ENCODE measurements around the gene TTBK2. TPM values are rescaled to one million over a fixed set of nuclear protein-coding genes. Genes with fewer than 3 reads are reported as not detected.
"Not testable (repeated sequence)": the region's sequence is repeated elsewhere in the genome, so short reads cannot be mapped to it uniquely, and the experiment has no call there.

Gene TTBK2
- 10 to 100 TPM in 3 of 4 donors, 1 to 10 TPM in 1; 8.3 to 28.8 (median 11.8) TPM for total RNA-seq

- DNase-seq (ENCODE audit: low spot score) (peak; percentile 85), ATAC-seq (ENCODE audit: low FRiP score) (peak; percentile 99)
- no peak for TF ChIP-seq CTCF (IDR thresholded peaks at IDR 0.05)
Measured at GRCh38 chr15:42920519-42921341, at the start of gene TTBK2. Gene TTBK2, minus strand, starts transcription at chr15:42920778. Its CDS starts 42,161 bp downstream, at chr15:42878617.

- ATAC-seq (ENCODE audit: low FRiP score) (no peak), DNase-seq (ENCODE audit: low spot score) (no peak)
- no peak for TF ChIP-seq CTCF (IDR thresholded peaks at IDR 0.05)
Measured at GRCh38 chr15:42964476-42964875, 43.9 kb upstream of the TTBK2 start.

GRCh38 chr15:42955518-42955917 is 34.9 kb upstream of the TTBK2 start:
- no peak for TF ChIP-seq CTCF (IDR thresholded peaks at IDR 0.05)
- ATAC-seq (ENCODE audit: low FRiP score): no peak
- DNase-seq (ENCODE audit: low spot score): no peak

GRCh38 chr15:42954291-42954690 is 33.7 kb upstream of the TTBK2 start:
- no peak for TF ChIP-seq CTCF (IDR thresholded peaks at IDR 0.05)
- ATAC-seq (ENCODE audit: low FRiP score): no peak

GRCh38 chr15:42948898-42949297 is 28.3 kb upstream of the TTBK2 start:
- not testable (repeated sequence) for ATAC-seq (ENCODE audit: low FRiP score); DNase-seq (ENCODE audit: low spot score)

More at GRCh38 chr15:42954291-42954690, 33.7 kb upstream of the TTBK2 start:
- no peak for DNase-seq (ENCODE audit: low spot score)

GRCh38 chr15:42940527-42940926 is 19.9 kb upstream of the TTBK2 start:
- no peak for TF ChIP-seq CTCF (IDR thresholded peaks at IDR 0.05)
- no peak for ATAC-seq (ENCODE audit: low FRiP score)

GRCh38 chr15:42939841-42940240 is 19.3 kb upstream of the TTBK2 start:
- DNase-seq (ENCODE audit: low spot score): no peak
- TF ChIP-seq CTCF (IDR thresholded peaks at IDR 0.05): no peak
- no peak for ATAC-seq (ENCODE audit: low FRiP score)

More at GRCh38 chr15:42940527-42940926, 19.9 kb upstream of the TTBK2 start:
- no peak for DNase-seq (ENCODE audit: low spot score)
